Fibroblast of lung (primary cell): Measurements from ENCODE around the gene GET4. TPM values are rescaled to one million over a fixed set of nuclear protein-coding genes. Genes with fewer than 3 reads are reported as not detected.
A peak's percentile ranks its signal among the peaks of the same experiment; 100 is the strongest.

Experiments
- DNase-seq, 2 donors: peaks; one replicate each; pipeline versions ENCODE4 v3.0.0 to v3.0.0-alpha.2; 2010; ENCODE audit warnings: low read depth in 2 of 2
- H2AFZ ChIP-seq: 2 replicates; pipeline ENCODE4 v1.5.1; 2012; ENCODE audit warnings: low read length, control low read depth, inconsistent platforms
- H3K27ac ChIP-seq: 2 replicates; pipeline ENCODE4 v1.5.1; 2011; ENCODE audit warnings: low read length, control low read depth; ENCODE audit not compliant: insufficient read depth
- H3K27me3 ChIP-seq: 2 replicates; pipeline ENCODE4 v1.5.1; 2011; ENCODE audit warnings: mild to moderate bottlenecking, low read length; ENCODE audit not compliant: control insufficient read depth, insufficient read depth
- H3K36me3 ChIP-seq: 2 replicates; pipeline ENCODE4 v1.5.1; 2011; ENCODE audit warnings: low read length; ENCODE audit not compliant: control insufficient read depth, insufficient read depth
- H3K4me1 ChIP-seq: 2 replicates; pipeline ENCODE4 v1.5.1; 2011; ENCODE audit warnings: low read length; ENCODE audit not compliant: control insufficient read depth, insufficient read depth; ENCODE audit errors: extremely low read depth
- H3K4me2 ChIP-seq: 2 replicates; pipeline ENCODE4 v1.5.1; 2011; ENCODE audit warnings: low read length, control low read depth; ENCODE audit not compliant: insufficient read depth; ENCODE audit errors: extremely low read depth
- H3K4me3 ChIP-seq, 4 experiments: fragments of 200-600 bp in 1 of 4; sonication (generic) in 1 of 4; replicated peaks in 1 of 4; 2 replicates each; pipeline ENCODE4 v1.5.1; 2011 to 2016; ENCODE audit warnings: low read length in 4 of 4, low read depth in 3 of 4, mild to moderate bottlenecking in 3 of 4, control low read depth in 2 of 4, inconsistent platforms in 1 of 4, mixed read lengths in 1 of 4; ENCODE audit not compliant: insufficient read depth in 1 of 4; ENCODE audit errors: control extremely low read depth in 1 of 4
- H3K79me2 ChIP-seq: 2 replicates; pipeline ENCODE4 v1.5.1; 2012; ENCODE audit warnings: mild to moderate bottlenecking, low read length, inconsistent platforms; ENCODE audit not compliant: control insufficient read depth, insufficient read depth
- H3K9ac ChIP-seq: 2 replicates; pipeline ENCODE4 v1.5.1; 2011; ENCODE audit warnings: mild to moderate bottlenecking, low read length, control low read depth; ENCODE audit not compliant: insufficient read depth
- H3K9me3 ChIP-seq: 2 replicates; pipeline ENCODE4 v1.5.1; 2012; ENCODE audit warnings: low read depth, low read length; ENCODE audit not compliant: control insufficient read depth, insufficient read depth
- H4K20me1 ChIP-seq: 2 replicates; pipeline ENCODE4 v1.5.1; 2011; ENCODE audit warnings: low read length; ENCODE audit not compliant: control insufficient read depth, insufficient read depth; ENCODE audit errors: extremely low read depth
- EZH2 ChIP-seq: IDR thresholded peaks from 2 replicates; pipeline ENCODE4 v1.5.1; 2012; ENCODE audit warnings: low read length, control low read depth, mild to moderate bottlenecking; ENCODE audit errors: missing control alignments
- polyA plus RNA-seq, 2 donors: library from polyadenylated mRNA; depleted of rRNA in 1 of 2; stranded (reverse) in 1 of 2; unstranded in 1 of 2; fragments of >200 nt; gene quantifications; 2 replicates each; pipeline ENCODE4 v1.2.1, GENCODE V29; 2011 to 2012; ENCODE audit warnings: missing spikeins in 1 of 2
- total RNA-seq: library from RNA; depleted of rRNA; stranded (reverse); fragments of >200 nt; gene quantifications from 2 replicates; pipeline ENCODE4 v1.2.1, GENCODE V29; 2014
- TF ChIP-seq, protein P1 (sequence below), 2 donors: IDR thresholded peaks in 1 of 2; conservative IDR thresholded peaks in 1 of 2; 1 replicate in 1 of 2; 2 replicates in 1 of 2; pipeline ENCODE4 v1.5.1; 2011 to 2012; ENCODE audit warnings: low read length in 2 of 2, control low read depth in 1 of 2, inconsistent platforms in 1 of 2, low read depth in 1 of 2, mild to moderate bottlenecking in 1 of 2

The GET4 gene
- total and polyA plus RNA-seq, 2 donors (not counting 1 experiment from before 2014, with no cell fraction given) = 13.4 to 23.1 TPM

DNA sequence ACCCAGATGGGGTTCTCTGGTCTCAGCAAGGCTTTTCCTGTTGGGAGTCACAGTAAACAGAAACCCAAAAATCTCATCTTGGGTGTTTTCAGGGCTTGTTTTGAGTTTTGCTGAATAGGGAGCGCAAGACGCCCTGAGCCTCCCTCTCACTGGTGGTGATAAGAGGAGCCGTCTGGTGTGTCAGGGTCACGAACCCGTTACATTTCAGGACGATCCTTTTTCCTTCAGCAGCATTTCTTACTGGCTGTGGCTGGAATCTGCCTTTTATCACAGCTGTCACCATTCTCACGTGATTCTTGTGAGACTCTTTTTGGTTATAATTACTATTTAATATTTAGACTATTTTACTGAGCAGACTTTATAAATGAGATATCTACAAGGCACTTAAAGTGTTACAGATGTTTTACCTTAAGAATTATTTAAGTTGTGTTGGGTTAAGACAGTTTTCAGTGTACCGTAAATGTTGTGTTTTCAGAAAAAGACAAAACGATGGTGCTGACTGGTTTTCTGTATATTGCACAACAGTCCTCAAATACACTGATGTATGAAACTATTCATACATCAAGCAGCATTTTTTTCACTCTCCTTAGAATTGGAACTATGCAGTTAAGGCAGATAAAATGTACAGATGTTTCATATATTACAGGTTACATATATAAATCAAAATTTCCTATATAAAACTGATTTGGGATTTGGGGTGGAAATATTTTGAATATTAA lies 2.2 kb upstream of the GET4 start:
- no peak for DNase-seq
- H3K79me2 ChIP-seq = peaks cover 25% of the 10 kb centered on the region
- TF ChIP-seq, protein P1, sequence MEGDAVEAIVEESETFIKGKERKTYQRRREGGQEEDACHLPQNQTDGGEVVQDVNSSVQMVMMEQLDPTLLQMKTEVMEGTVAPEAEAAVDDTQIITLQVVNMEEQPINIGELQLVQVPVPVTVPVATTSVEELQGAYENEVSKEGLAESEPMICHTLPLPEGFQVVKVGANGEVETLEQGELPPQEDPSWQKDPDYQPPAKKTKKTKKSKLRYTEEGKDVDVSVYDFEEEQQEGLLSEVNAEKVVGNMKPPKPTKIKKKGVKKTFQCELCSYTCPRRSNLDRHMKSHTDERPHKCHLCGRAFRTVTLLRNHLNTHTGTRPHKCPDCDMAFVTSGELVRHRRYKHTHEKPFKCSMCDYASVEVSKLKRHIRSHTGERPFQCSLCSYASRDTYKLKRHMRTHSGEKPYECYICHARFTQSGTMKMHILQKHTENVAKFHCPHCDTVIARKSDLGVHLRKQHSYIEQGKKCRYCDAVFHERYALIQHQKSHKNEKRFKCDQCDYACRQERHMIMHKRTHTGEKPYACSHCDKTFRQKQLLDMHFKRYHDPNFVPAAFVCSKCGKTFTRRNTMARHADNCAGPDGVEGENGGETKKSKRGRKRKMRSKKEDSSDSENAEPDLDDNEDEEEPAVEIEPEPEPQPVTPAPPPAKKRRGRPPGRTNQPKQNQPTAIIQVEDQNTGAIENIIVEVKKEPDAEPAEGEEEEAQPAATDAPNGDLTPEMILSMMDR (conservative IDR thresholded peaks at IDR 0.05 in 1 of 2, IDR thresholded peaks at IDR 0.05 in 1 of 2; ENCODE audit: low read depth in 1 of 2, low read length in 2 of 2) = no peak
- no peak for TF ChIP-seq EZH2
- no peak overlapping the region for H3K4me2 ChIP-seq
- H2AFZ ChIP-seq = no peak overlapping the region
- no peak overlapping the region for H3K4me3 ChIP-seq
- no peaks in the 10 kb centered on the region for H3K9me3 ChIP-seq
- no peaks in the 10 kb centered on the region for H3K27me3 ChIP-seq
- no peak overlapping the region for H3K9ac ChIP-seq
- no peaks in the 10 kb centered on the region for H3K4me1 ChIP-seq
- peaks cover 17% of the 10 kb centered on the region for H3K36me3 ChIP-seq
- H4K20me1 ChIP-seq = no peaks in the 10 kb centered on the region
- H3K27ac ChIP-seq = no peak overlapping the region

DNA sequence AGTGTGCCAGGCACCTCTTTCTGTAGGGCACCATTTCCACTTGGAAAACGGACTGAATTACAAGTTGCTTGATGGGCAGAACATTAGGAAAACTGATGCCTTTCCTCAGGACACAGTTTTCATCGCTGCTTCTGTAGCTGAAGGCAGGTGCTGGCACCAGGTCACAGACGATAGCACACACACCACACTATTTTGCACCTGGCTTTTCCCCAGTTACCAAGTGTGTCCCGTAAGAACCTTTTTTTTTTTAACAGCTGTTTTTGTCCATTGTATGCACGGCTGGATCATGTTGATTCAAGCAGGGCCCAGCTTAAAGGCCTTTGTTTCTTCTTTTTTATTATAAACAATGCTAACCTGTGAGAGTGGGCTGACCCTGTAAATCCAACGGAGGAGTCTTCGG lies 1.3 kb upstream of the GET4 start:
- Histone ChIP-seq H3K27me3 (no peaks in the 10 kb centered on the region), H3K27ac (no peak overlapping the region), H3K4me2 (no peak overlapping the region), H3K9me3 (no peaks in the 10 kb centered on the region), H3K36me3 (peaks cover 14% of the 10 kb centered on the region), H3K4me1 (no peaks in the 10 kb centered on the region), H3K79me2 (peaks cover 27% of the 10 kb centered on the region), H4K20me1 (no peaks in the 10 kb centered on the region), H2AFZ (no peak overlapping the region), H3K4me3 (no peak overlapping the region), H3K9ac (no peak overlapping the region)
- TF ChIP-seq EZH2 = no peak
- TF ChIP-seq, protein P1 (conservative IDR thresholded peaks at IDR 0.05 in 1 of 2, IDR thresholded peaks at IDR 0.05 in 1 of 2; ENCODE audit: low read depth in 1 of 2, low read length in 2 of 2) = no peak
- no peak for DNase-seq

DNA sequence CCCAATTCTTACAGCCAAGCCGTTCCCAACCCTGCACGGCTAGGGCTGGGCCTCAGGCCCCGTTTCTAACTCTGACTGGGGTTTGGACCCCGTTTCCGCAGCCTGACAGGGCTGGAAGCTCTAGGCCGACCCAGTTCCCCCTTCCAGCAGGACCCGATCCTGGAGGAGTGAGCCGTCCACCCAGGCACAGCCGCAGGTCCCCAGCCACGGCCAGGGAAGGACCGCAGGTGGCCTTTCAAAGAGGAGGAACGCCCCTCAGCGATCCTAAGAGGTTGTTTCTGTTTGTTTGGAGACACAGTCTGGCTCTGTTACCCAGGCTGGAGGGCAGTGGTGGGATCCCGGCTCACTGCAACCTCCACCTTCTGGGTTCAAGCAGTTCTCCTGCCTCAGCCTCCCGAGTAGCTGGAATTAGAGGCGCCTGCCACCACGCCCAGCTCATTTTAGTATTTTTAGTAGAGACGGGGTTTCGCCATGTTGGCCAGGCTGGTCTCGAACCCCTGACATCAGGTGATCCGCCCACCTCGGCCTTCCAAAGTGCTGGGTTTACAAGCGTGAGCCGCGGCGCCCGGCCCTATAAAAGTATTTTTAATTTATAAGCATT lies 778 bp upstream of the GET4 start:
- H3K4me3 ChIP-seq = peak overlapping the region in 1 of 4 experiments; percentile 44
- no peaks in the 10 kb centered on the region for H3K9me3 ChIP-seq
- TF ChIP-seq, protein P1 (conservative IDR thresholded peaks at IDR 0.05 in 1 of 2, IDR thresholded peaks at IDR 0.05 in 1 of 2; ENCODE audit: low read depth in 1 of 2, low read length in 2 of 2) = no peak
- TF ChIP-seq EZH2 = no peak
- H2AFZ ChIP-seq = no peak overlapping the region
- H3K27me3 ChIP-seq = no peaks in the 10 kb centered on the region
- peak overlapping the region; percentile 28 for H3K9ac ChIP-seq
- no peaks in the 10 kb centered on the region for H3K4me1 ChIP-seq
- H4K20me1 ChIP-seq = no peaks in the 10 kb centered on the region
- no peak overlapping the region for H3K4me2 ChIP-seq
- H3K36me3 ChIP-seq = peaks cover 14% of the 10 kb centered on the region
- H3K27ac ChIP-seq = peak overlapping the region; percentile 66
- H3K79me2 ChIP-seq = peaks cover 33% of the 10 kb centered on the region
- DNase-seq = no peak
